ENCODE data around the gene TRIM61.
"Not testable (repeated sequence)": the region's sequence is repeated elsewhere in the genome, so short reads cannot be mapped to it uniquely, and the experiment has no call there.

Gene TRIM61

GRCh38 chr4:164956766-164957643 lies 20.5 kb downstream of the TRIM61 start:
- DNase-seq (ENCODE audit: low spot score) = peak; percentile 59

- DNase-seq (ENCODE audit: low spot score) = no peak
These were observed 22.2 kb downstream of the TRIM61 start for GRCh38 chr4:164955107-164955805.

- no peak for DNase-seq (ENCODE audit: low spot score)
These were observed 24.9 kb downstream of the TRIM61 start for GRCh38 chr4:164952551-164952950.

GRCh38 chr4:164949448-164950143 lies 27.9 kb downstream of the TRIM61 start:
- peak; percentile 42 for DNase-seq (ENCODE audit: low spot score)

GRCh38 chr4:164948975-164949374 lies 28.5 kb downstream of the TRIM61 start:
- DNase-seq (ENCODE audit: low spot score) = no peak

- not testable (repeated sequence) for DNase-seq (ENCODE audit: low spot score)
These were observed 29.5 kb downstream of the TRIM61 start for GRCh38 chr4:164948006-164948405.

- no peak for DNase-seq (ENCODE audit: low spot score)
These were observed 30.6 kb downstream of the TRIM61 start for GRCh38 chr4:164946810-164947209.

GRCh38 chr4:164945146-164945545 lies 32.3 kb downstream of the TRIM61 start:
- DNase-seq (ENCODE audit: low spot score) = no peak

- DNase-seq (ENCODE audit: low spot score) = no peak
These were observed 34.3 kb downstream of the TRIM61 start for GRCh38 chr4:164943192-164943591.

GRCh38 chr4:164937576-164938270 lies 39.7 kb downstream of the TRIM61 start:
- DNase-seq (ENCODE audit: low spot score) = peak; percentile 22

GRCh38 chr4:164935865-164936606 lies 41.4 kb downstream of the TRIM61 start:
- DNase-seq (ENCODE audit: low spot score) = not testable (repeated sequence)

- peak; percentile 52 for DNase-seq (ENCODE audit: low spot score)
These were observed 42.1 kb downstream of the TRIM61 start for GRCh38 chr4:164935363-164935762.

- no peak for DNase-seq (ENCODE audit: low spot score)
These were observed 44.2 kb downstream of the TRIM61 start for GRCh38 chr4:164933244-164933643.

GRCh38 chr4:164931551-164932324 lies 45.7 kb downstream of the TRIM61 start:
- DNase-seq (ENCODE audit: low spot score) = peak; percentile 22

- no peak for DNase-seq (ENCODE audit: low spot score)
These were observed 46.8 kb downstream of the TRIM61 start for GRCh38 chr4:164930647-164931046.

GRCh38 chr4:164927101-164927500 lies 50.4 kb downstream of the TRIM61 start:
- DNase-seq (ENCODE audit: low spot score) = not testable (repeated sequence)

- DNase-seq (ENCODE audit: low spot score) = no peak
These were observed 51.2 kb downstream of the TRIM61 start for GRCh38 chr4:164926301-164926700.

GRCh38 chr4:164924670-164925238 lies 52.7 kb downstream of the TRIM61 start:
- no peak for DNase-seq (ENCODE audit: low spot score)

GRCh38 chr4:164918956-164919355 lies 58.5 kb downstream of the TRIM61 start:
- DNase-seq (ENCODE audit: low spot score) = no peak
